HG02610 (cell line): ENCODE measurements around the gene R3HDM4.

Source experiments
- ATAC-seq: cut with Tn5 transposase; IDR thresholded peaks from one replicate; pipeline ENCODE4 v1.9.1; 2021; ENCODE audit warnings: mild to moderate bottlenecking, moderate library complexity; ENCODE audit not compliant: unreplicated experiment

R3HDM4 gene

DNA sequence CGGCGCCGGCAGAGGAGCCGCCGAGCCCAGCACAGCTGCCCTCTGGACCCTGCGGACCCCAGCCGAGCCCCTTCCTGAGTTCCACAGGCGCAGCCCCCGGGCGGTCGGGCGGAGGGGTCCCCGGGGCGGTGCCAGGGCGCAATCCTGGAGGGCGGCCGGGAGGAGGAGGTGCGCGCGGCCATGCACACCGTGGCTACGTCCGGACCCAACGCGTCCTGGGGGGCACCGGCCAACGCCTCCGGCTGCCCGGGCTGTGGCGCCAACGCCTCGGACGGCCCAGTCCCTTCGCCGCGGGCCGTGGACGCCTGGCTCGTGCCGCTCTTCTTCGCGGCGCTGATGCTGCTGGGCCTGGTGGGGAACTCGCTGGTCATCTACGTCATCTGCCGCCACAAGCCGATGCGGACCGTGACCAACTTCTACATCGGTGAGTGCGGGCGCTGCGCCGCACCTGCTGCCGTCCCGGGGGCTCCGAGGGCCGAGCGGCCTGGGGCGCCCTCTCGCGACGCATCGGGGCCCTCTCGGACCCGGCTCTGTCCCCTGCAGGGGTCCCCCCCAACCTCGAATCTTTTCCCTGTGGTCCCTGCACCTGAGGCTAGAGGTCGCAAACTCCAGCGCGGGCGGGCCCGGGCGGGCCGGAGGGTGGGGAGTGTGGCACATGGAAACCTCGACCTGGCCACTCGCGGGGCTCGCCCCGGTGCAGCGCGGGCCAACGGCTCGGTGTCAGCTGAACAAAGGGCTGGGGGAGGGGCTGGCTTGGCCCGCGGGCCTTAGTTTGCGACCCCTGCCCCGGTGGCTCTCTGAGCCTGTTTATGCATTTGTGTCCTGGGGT lies 4.5 kb upstream of the R3HDM4 start, which contains the start of gene KISS1R:
Gene KISS1R, plus strand, starts transcription at position 11 of the 829 bp plus-strand sequence. Its CDS starts 170 bp downstream, at position 181.
- no peak for ATAC-seq

DNA sequence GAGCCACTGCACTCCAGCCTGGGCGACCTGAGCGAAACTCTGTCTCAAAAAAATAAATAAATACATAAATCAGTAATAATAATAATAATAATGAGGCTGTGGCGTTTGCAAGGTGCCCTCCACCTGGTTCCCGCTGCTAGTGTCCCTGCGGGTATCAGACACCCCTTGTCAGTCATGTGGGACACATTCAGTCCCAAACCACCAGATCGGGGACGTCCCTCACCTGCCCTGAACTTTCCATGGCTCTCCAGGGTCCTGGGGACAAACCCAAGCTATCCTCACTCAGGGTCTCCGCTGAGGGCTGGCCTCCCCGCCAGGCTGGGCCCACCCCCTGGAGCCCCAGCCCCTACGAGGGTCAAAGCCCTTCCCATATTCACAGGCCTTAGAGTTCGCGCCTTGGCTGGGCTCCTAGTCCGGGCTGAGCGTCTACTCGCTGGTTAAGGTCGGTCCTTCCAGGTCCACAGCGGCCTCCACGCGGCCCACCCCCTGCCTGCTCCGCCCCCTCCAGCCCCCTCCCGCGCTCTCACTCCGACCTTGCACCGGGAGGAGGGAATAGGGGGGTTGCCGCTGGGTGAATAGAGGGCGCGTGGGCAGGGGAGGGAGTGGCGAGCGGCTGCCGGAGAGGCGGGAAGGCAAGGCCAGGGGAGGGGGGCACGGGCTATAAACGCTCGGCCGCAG lies 3.8 kb upstream of the R3HDM4 start:
- no peak for ATAC-seq

GRCh38 chr19:912181-913079 lies 589 bp downstream of the R3HDM4 start:
- ATAC-seq: no peak

DNA sequence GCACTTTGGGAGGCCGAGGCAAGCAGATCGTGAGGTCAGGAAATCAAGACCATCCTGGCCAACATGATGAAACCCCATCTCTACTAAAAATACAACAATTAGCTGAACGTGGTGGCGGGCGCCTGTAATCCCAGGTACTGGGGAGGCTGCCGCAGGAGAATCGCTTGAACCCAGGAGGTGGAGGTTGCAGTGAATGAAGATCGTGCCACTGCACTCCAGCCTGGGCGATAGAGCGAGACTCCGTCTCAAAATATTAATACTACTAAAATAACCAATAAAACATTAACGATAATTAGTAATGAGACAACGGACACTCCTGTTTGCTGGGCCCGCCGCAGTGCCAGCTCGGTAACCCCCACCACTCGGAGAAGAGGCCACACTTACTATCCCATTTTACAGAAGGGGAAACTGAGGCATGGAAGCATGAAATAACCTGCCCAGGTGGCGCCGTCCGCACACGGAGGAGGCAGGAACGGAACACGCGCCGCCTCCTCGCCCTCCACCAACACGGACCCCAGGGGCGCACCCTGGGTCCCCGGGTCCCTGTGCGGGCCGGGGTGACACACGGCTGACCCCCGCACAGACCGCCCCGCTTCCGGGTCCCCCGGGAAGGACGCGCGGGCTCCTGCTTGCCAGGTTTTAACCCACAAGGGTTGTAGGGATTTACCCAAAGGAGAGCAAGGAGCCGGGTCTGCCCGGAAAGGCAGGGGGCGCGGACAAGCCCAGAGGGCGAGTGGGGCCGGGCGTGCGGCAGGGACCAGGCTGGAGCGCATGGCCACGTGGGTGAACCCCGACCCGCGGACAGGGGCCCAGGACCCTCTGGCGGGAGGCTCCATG lies 1.6 kb downstream of the R3HDM4 start:
- ATAC-seq: no peak

DNA sequence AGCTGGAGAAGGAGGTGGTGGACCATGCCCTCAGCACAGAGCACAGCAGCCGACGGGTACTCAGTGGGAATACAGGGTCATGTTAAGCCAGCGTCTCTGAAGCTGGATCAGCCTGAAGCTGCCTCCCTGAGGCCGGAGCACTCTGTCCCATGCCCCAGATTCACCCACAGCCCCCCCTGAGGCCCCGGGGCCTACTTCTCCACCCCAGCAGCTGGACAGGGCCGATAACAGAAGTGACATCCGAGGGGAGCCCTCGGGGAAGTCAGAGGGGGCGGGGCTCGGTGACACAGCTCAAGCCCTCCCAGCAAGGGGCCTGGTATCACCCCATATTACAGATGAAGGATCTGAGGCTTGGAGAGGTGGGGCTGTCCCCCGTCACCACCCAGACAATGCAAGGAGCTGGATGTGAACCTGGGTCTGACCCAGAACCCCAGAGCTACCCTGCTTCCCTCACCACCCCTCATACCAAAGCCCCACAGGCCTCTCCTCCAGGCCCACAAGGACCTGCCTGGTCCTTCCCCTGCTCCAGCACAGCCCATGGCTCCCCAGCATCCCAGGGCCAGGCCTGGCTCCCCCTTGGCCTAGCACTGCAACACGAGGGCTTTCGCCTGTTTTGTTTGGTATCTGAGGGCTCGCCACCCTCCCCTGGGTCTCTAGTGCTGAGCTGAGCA lies 5.7 kb downstream of the R3HDM4 start:
- peak; percentile 36 for ATAC-seq

- no peak for ATAC-seq
These were observed 6.5 kb downstream of the R3HDM4 start for GRCh38 chr19:906480-906879.

DNA sequence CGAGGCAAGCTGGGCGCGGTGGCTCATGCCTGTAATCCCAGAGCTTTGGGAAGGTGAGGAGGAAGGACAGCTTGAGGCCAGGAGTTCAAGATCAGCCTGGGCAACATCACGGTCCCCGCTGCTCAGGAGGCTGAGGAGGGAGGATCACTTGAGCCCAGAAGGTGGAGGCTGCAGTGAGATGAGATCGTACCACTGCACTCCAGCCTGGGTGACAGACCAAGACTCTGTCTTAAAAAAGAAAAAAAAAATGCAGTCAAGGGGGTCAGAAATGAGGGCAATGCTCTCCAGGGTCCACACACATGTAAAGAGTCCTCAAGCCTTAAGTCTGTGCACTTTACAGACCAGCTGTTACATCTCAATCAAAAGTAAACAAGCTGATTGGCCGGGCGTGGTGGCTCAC lies 8.5 kb downstream of the R3HDM4 start:
- no peak for ATAC-seq

DNA sequence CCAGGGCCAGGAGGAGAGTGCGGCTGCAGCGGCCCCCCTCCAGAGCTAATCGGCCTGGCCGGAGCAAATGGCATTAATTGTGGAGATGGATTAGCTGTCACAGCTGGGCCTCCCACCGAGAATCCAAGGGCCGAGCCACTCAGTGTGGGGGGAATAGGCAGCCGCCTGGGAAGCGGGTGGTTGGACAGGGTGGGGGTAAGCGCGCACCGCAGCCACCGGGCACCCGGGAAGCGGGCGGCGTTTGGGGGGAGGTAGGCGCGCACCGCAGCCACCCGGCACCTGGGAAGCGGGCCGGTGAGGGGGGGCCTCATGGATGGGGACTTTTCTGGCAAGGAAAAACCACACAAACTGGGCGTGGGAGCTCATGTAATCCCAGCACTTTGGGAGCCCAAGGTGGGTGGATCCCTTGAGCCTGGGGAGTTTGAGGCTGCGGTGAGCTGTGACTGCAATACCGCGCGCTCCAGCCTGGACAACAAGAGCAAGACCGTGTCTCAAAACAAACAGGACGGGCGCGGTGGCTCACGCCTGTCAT lies 9.7 kb downstream of the R3HDM4 start:
- ATAC-seq: no peak

DNA sequence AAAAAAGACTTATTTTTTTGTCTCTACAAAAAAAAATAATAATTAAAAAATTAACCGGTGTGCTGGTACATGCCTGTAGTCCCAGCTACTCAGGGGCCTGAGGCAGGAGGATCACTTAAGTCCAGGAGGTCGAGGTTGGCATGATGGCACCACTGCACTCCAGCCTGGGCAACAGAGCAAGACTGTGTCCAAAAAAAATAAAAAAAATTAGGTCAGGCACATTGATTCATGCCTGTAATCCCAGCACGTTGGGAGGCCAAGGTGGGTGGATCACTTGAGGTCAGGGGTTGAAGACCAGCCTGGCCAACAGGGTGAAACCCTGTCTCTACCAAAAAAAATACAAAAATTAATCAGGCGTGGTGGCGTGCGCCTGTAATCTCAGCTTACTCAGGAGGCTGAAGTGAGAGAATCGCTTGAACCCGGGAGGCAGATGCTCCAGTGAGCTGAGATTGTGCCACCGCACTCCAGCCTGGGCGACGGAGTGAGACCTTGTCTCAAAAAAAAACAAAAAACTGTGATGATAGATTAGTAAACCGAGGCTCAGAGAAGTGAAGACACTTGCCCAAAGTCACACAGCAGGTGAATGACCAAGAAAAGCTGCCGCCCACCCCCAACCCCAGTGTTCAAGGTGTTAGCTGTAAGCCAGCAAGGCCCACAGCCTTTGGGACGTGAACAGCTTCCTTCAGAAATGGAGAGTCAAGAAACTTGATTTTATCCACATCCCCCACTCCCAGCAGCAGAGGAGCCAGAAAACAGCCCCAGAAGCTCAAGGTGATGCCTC lies 10.4 kb downstream of the R3HDM4 start:
- no peak for ATAC-seq

DNA sequence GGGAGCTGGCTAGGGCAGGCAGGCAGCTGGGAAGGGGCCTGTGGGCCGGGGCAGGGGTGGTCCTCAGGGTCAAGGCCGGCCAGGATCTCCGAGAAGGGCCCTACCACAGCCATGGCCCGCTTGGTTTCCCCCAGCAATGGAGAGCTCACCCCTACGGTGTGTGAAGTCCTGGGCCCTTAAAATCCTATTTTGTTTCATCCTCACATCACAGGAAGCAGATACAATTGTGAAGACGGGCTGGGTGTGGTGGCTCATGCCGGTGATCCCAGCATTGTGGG lies 11.0 kb downstream of the R3HDM4 start:
- no peak for ATAC-seq

DNA sequence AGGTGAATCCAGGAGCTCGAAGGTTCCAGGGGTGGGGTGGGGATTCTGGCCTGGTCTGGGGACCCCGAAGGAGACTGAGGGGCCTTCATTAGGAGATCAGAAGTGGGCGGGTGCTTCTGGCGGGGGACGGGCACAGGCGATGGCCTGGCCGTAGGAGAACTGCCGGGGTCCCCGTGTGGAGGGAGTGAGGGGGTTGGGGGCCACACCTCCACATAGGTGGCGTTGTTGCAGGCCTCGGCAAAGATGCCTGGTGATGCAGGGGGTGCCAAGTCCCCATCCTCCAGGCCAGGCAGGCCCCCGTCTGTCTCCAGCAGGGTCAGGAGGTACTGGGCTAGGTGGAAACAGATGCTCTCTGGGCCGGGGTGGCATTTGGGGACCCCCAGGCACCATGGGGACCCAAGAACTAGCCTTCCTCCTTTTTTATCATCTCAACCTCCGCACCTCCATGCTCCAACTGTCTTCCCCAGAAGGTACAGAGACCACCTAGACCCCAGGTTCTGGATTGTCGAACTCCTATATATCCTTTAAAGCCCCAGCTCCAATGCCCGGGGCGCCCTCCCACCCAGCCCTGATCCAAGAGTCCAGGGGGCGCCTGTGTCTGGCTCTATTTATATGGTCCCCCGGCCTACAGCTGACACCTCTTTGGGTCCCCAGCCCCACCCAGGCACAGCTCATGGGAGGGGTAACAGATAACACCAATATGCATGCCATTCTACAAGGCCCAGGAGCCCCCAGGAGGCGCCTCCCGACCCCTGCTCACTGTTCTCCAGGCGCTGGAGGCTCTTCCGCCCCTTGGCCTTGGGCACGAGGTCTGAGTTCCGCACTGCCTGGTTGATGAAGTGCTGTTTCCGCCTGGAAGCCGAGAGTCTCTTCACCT lies 11.6 kb downstream of the R3HDM4 start:
- no peak for ATAC-seq

DNA sequence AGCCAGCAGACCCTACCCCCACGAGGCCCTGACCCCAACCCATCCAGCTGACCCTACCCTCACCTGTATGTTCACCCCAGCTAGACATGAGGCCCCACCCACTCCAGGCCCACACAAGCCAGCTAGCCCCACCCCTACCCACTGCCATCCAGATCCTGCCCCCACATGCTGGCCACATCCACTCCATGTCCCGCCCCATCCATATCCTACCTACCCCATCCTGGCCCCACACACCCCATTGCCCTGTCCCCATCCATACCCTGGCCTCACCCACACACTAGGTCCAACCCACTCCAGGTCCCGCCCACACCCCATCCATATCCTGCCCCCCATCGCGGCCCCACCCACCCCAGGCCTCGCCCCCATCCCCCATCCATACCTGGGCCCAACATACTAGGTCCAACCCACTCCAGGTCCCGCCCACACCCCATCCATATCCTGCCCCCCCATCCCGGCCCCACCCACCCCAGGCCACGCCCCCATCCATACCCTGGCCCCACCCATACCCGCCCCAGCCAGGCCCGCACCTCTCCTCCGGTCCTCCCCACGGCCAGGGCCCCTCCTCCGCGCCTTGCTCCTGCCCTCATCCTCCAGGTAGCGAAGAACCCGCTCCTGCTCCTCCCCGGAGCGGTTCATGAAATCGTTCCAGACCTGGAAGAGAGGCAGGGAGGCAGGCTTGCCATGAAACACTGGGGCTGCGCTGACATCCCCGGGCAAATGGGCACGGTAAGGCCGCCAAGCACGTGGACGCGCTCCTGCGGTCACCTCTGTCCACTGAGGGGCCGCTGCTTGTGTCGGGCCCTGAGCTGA lies 12.5 kb downstream of the R3HDM4 start:
- ATAC-seq: no peak

- ATAC-seq: no peak
These were observed 13.0 kb downstream of the R3HDM4 start for GRCh38 chr19:900043-900301.

GRCh38 chr19:899336-900042 lies 13.5 kb downstream of the R3HDM4 start:
- ATAC-seq: no peak

DNA sequence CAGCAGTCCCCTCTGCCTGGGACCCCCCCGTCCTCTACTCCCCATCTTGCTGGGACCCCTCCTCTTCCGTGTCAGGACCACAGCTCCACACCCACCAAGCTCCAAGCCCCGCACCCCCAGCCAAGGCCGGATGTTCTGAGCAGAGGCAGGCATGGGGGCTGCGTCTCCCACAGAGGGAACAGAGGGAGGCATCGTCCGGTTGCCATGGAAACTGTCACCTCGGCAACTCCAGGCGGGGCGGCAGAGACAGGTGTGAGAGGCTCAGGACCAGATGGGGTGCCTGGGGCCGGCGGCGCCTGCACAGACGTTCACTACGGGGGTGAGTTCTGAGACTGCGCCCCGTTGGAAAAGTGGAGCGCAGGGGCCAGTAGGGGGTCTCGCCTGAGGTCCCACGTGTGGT lies 14.4 kb downstream of the R3HDM4 start:
- no peak for ATAC-seq

- no peak for ATAC-seq
These were observed 15.5 kb downstream of the R3HDM4 start for GRCh38 chr19:897442-898039.

- ATAC-seq: no peak
These were observed 16.0 kb downstream of the R3HDM4 start for GRCh38 chr19:896999-897398.
